GM23248 (cell line): Measurements from ENCODE around the gene SNX18. TPM values are rescaled to one million over a fixed set of nuclear protein-coding genes. Genes with fewer than 3 reads are reported as not detected.

Experiments used
- DNase-seq: peaks from one replicate; pipeline ENCODE4 v3.0.0-alpha.2; 2015
- H2AFZ ChIP-seq: fragments of 200-600 bp; sonication (generic); 2 replicates; pipeline ENCODE4 v1.6.1; 2016; ENCODE audit warnings: antibody characterized with exemption
- H3F3A ChIP-seq: fragments of 200-600 bp; sonication (generic); 2 replicates; pipeline ENCODE4 v1.6.1; 2016; ENCODE audit warnings: mild to moderate bottlenecking, antibody characterized with exemption, mixed run types; ENCODE audit not compliant: insufficient read depth
- H3K27ac ChIP-seq: fragments of 200-600 bp; sonication (generic); 2 replicates; pipeline ENCODE4 v1.5.1; 2016; ENCODE audit warnings: mild to moderate bottlenecking
- H3K27me3 ChIP-seq: fragments of 200-600 bp; sonication (generic); replicated peaks from 2 replicates; pipeline ENCODE4 v1.6.1; 2016; ENCODE audit warnings: mild to moderate bottlenecking; ENCODE audit not compliant: insufficient read depth
- H3K36me3 ChIP-seq: fragments of 200-600 bp; sonication (generic); 2 replicates; pipeline ENCODE4 v1.6.1; 2016; ENCODE audit warnings: low read depth, mild to moderate bottlenecking
- H3K4me1 ChIP-seq: fragments of 200-600 bp; sonication (generic); 2 replicates; pipeline ENCODE4 v1.6.1; 2016; ENCODE audit warnings: mild to moderate bottlenecking; ENCODE audit not compliant: insufficient read depth
- H3K4me2 ChIP-seq: fragments of 200-600 bp; sonication (generic); one replicate; pipeline ENCODE4 v1.6.1; 2016; ENCODE audit warnings: mild to moderate bottlenecking; ENCODE audit not compliant: unreplicated experiment
- H3K4me3 ChIP-seq: fragments of 200-600 bp; sonication (generic); 2 replicates; pipeline ENCODE4 v1.5.1; 2016; ENCODE audit warnings: mild to moderate bottlenecking
- H3K79me2 ChIP-seq: fragments of 200-600 bp; sonication (generic); 2 replicates; pipeline ENCODE4 v1.6.1; 2016; ENCODE audit warnings: mild to moderate bottlenecking; ENCODE audit not compliant: insufficient read depth
- H3K9ac ChIP-seq: fragments of 200-600 bp; sonication (generic); 2 replicates; pipeline ENCODE4 v1.6.1; 2016; ENCODE audit warnings: mild to moderate bottlenecking
- H3K9me2 ChIP-seq: fragments of 200-600 bp; sonication (generic); 2 replicates; pipeline ENCODE4 v1.6.1; 2016; ENCODE audit warnings: mixed run types, mild to moderate bottlenecking, moderate library complexity; ENCODE audit not compliant: insufficient read depth
- H3K9me3 ChIP-seq: fragments of 200-600 bp; sonication (generic); one replicate; pipeline ENCODE4 v1.6.1; 2017; ENCODE audit warnings: low read depth
- H4K20me1 ChIP-seq: fragments of 200-600 bp; sonication (generic); 2 replicates; pipeline ENCODE4 v1.6.0; 2016; ENCODE audit not compliant: insufficient read depth
- EZH2 ChIP-seq: fragments of 200-600 bp; sonication (generic); IDR thresholded peaks from 2 replicates; pipeline ENCODE4 v1.6.1; 2018; ENCODE audit warnings: antibody characterized with exemption, mild to moderate bottlenecking; ENCODE audit not compliant: insufficient read depth, poor library complexity, severe bottlenecking
- EZH2phosphoT487 ChIP-seq: fragments of 200-600 bp; sonication (generic); IDR thresholded peaks from 2 replicates; pipeline ENCODE4 v1.6.1; 2018; ENCODE audit warnings: antibody characterized with exemption, moderate library complexity, mild to moderate bottlenecking, low read depth; ENCODE audit not compliant: insufficient read depth
- WGBS, 2 experiments: methylation state at CpG; one replicate each; pipeline ENCODE4 v1.1.6; 2015 to 2017; ENCODE audit warnings: low lambda C conversion rate in 2 of 2, low coverage in 1 of 2; ENCODE audit errors: missing lambda C conversion rate in 2 of 2; 5-methylcytosine and 5-hydroxymethylcytosine counted together
- in situ Hi-C: fragments of 300-500 bp; cut with MboI; formaldehyde crosslinking; loops from 2 replicates; pipeline ENCODE4 v1.15.0; 2020
- polyA plus RNA-seq: library from polyadenylated mRNA; unstranded; fragments of >200 nt; fragmentation: Nextera tagmentation; extraction: Ambion mirVana; gene quantifications from 2 replicates; pipeline ENCODE4 v1.2.1, GENCODE V29; 2016
- total RNA-seq: library from RNA; depleted of rRNA; stranded (reverse); fragments of >200 nt; shearing (Covaris generic); gene quantifications from 2 replicates; pipeline ENCODE4 v1.2.3, GENCODE V29; 2014

The SNX18 gene
- total and polyA plus RNA-seq, 2 experiments from 2014 or later = 14.2 to 77.3 TPM

GRCh38 chr5:54525692-54526091 lies 8.1 kb downstream of the SNX18 start:
- no peaks in the 10 kb centered on the region for H3K9me2 ChIP-seq
- no peaks in the 10 kb centered on the region for H3K9me3 ChIP-seq
- no peak overlapping the region for H3K4me3 ChIP-seq
- H3K4me2 ChIP-seq = no peak overlapping the region
- DNase-seq = no peak
- H3K36me3 ChIP-seq = no peaks in the 10 kb centered on the region
- no peak overlapping the region for H2AFZ ChIP-seq
- TF ChIP-seq EZH2phosphoT487 = no peak
- H4K20me1 ChIP-seq = peaks cover 24% of the 10 kb centered on the region; the same call in 1 of the 2 replicates
- peaks cover 16% of the 10 kb centered on the region for H3F3A ChIP-seq
- in situ Hi-C loops = loop anchor here (10.0 kb wide), 1 partner anchor 229 kb away; no protein-coding TSS in a partner anchor
- WGBS, 2 experiments = 89 to 92% methylated on average over 6 of the region's 6 CpGs
- peaks cover 100% of the 10 kb centered on the region for H3K79me2 ChIP-seq
- H3K27me3 ChIP-seq = no peaks in the 10 kb centered on the region
- H3K27ac ChIP-seq = no peak overlapping the region
- H3K4me1 ChIP-seq = peaks cover 40% of the 10 kb centered on the region
- no peak overlapping the region for H3K9ac ChIP-seq

DNA sequence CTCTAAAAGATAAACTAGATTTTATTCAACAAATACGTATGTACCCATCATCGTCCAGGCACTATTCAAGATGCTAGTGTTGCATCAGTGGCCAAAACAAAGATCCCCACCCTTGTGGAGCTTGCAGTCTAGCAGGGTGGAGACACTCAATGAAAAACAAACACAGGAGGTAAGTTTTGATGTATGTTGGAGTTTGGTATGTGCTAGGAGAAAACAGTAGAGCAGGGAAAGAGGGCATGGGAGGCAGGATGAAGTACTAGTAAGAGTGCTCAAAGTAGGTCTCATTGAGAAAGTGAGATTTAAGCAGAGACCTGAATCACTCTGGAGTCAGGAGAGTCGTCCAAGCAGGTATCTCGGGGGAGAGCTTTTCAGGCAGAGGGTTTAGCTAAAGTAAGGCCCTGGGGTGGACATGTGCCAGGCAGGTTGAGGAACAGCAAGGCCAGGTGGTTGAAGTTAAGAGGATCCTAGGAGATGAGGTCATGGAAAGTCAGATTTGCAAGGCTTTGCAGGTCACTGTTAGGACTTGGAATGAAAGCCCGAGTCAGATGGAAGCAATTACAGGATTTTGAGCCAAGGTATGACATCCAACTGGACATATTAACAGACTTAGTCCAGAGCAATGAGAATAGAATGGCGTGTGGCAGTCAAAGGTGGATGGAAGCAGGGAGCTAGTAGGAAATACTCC lies 9.2 kb downstream of the SNX18 start:
- DNase-seq = no peak
- TF ChIP-seq EZH2 (no peak), EZH2phosphoT487 (no peak)
- no peak overlapping the region for H2AFZ ChIP-seq
- H3K9me2 ChIP-seq = no peaks in the 10 kb centered on the region
- no peak overlapping the region for H3K27ac ChIP-seq
- H4K20me1 ChIP-seq = peaks cover 24% of the 10 kb centered on the region; the same call in 1 of the 2 replicates
- H3K4me3 ChIP-seq = no peak overlapping the region
- peaks cover 15% of the 10 kb centered on the region; the same call in 1 of the 2 replicates for H3F3A ChIP-seq
- no peaks in the 10 kb centered on the region for H3K27me3 ChIP-seq
- H3K9me3 ChIP-seq = no peaks in the 10 kb centered on the region
- WGBS, 2 experiments = 74% methylated on average over 6 of the region's 6 CpGs
- H3K79me2 ChIP-seq = peaks cover 100% of the 10 kb centered on the region
- in situ Hi-C loops = loop anchor here (10.0 kb wide), 1 partner anchor 228 kb away; no protein-coding TSS in a partner anchor
- no peak overlapping the region for H3K9ac ChIP-seq
- H3K36me3 ChIP-seq = no peaks in the 10 kb centered on the region
- peaks cover 42% of the 10 kb centered on the region for H3K4me1 ChIP-seq
- H3K4me2 ChIP-seq = no peak overlapping the region

DNA sequence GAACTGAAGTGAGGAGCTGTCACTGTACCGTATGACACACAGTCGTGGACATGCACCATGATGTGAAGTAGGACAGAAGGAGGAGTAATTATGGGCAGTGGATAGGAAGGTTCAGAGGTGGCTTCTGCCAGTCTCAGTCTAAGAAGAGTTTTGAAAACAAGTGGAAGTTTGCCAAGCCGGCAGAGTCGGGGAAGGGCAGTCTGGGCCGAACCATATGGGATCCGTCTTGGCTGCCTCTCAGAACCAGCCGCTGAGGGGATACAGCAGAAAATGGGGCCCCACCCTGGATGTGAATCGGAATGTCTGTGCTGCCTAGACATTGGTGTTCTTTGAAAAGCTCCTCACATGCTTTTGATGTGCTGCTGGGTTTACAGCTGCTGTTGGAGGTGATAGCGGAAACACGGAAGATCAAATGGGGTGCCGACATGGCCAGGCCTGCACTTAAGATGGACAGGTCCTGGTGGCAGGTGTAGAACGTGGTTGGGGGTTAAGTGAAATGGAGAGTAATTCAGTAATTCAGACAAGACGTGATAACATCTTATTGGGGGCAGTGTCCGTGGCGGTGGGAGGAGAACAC lies 11.2 kb downstream of the SNX18 start:
- H3K9me2 ChIP-seq = no peaks in the 10 kb centered on the region
- H3K9me3 ChIP-seq = no peaks in the 10 kb centered on the region
- H4K20me1 ChIP-seq = peaks cover 23% of the 10 kb centered on the region; the same call in 1 of the 2 replicates
- no peak overlapping the region for H3K4me3 ChIP-seq
- H3F3A ChIP-seq = peaks cover 17% of the 10 kb centered on the region
- 86 to 87% methylated on average over 15 of the region's 15 CpGs for WGBS, 2 experiments
- H3K36me3 ChIP-seq = no peaks in the 10 kb centered on the region
- no peaks in the 10 kb centered on the region for H3K27me3 ChIP-seq
- DNase-seq = no peak
- no peak overlapping the region for H3K4me2 ChIP-seq
- H3K9ac ChIP-seq = no peak overlapping the region
- H2AFZ ChIP-seq = no peak overlapping the region
- TF ChIP-seq EZH2 = no peak
- no peak for TF ChIP-seq EZH2phosphoT487
- peaks cover 42% of the 10 kb centered on the region for H3K4me1 ChIP-seq
- in situ Hi-C loops = loop anchor here (10.0 kb wide), 1 partner anchor 226 kb away; no protein-coding TSS in a partner anchor
- H3K79me2 ChIP-seq = peaks cover 100% of the 10 kb centered on the region
- no peak overlapping the region for H3K27ac ChIP-seq

DNA sequence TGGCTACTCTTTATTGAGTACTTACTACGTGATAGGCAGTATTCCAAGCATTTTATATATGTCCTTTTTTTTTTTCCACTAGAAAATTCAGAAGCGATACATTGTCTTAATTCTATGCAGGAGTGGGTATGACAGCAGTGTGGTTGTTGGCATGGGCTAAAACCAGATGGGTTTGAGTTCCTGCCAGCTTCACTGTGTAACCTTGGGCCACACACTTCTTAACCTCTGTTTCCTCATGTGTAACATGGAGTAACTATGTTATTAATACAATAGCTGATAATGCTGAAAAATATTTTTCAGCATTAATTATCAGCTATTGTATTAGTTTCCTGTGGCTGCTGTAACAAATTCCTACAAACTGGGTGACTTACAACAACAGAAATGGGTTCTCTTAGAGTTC lies 12.0 kb downstream of the SNX18 start:
- Histone ChIP-seq H3K9me3 (no peaks in the 10 kb centered on the region), H3K9ac (no peak overlapping the region), H2AFZ (no peak overlapping the region), H4K20me1 (peaks cover 21% of the 10 kb centered on the region; the same call in 1 of the 2 replicates), H3K9me2 (no peaks in the 10 kb centered on the region), H3K4me1 (peaks cover 42% of the 10 kb centered on the region), H3K27ac (no peak overlapping the region), H3K36me3 (no peaks in the 10 kb centered on the region), H3K4me3 (no peak overlapping the region), H3K4me2 (no peak overlapping the region), H3K27me3 (no peaks in the 10 kb centered on the region), H3F3A (peaks cover 10% of the 10 kb centered on the region), H3K79me2 (peaks cover 100% of the 10 kb centered on the region)
- no peak for DNase-seq
- in situ Hi-C loops = loop anchor here (10.0 kb wide), 1 partner anchor 225 kb away; no protein-coding TSS in a partner anchor
- TF ChIP-seq EZH2 = no peak
- TF ChIP-seq EZH2phosphoT487 = no peak
- 78 to 81% methylated on average over 2 of the region's 2 CpGs for WGBS, 2 experiments
